Ramos (cell line): ENCODE measurements around the gene EPHA10.
"Not testable (repeated sequence)": the region's sequence is repeated elsewhere in the genome, so short reads cannot be mapped to it uniquely, and the experiment has no call there.

Experiments used
- in situ Hi-C: fragments of 300-500 bp; cut with MboI; formaldehyde crosslinking; loops from one replicate; pipeline ENCODE4 v1.14.3; 2022; ENCODE audit warnings: low sequenced_read_pairs; ENCODE audit not compliant: unreplicated experiment

EPHA10 gene

GRCh38 chr1:37738619-37739018, 26.3 kb downstream of the EPHA10 start:
- in situ Hi-C loops = not testable (repeated sequence)

GRCh38 chr1:37737975-37738374, 26.9 kb downstream of the EPHA10 start:
- in situ Hi-C loops = not testable (repeated sequence)

DNA sequence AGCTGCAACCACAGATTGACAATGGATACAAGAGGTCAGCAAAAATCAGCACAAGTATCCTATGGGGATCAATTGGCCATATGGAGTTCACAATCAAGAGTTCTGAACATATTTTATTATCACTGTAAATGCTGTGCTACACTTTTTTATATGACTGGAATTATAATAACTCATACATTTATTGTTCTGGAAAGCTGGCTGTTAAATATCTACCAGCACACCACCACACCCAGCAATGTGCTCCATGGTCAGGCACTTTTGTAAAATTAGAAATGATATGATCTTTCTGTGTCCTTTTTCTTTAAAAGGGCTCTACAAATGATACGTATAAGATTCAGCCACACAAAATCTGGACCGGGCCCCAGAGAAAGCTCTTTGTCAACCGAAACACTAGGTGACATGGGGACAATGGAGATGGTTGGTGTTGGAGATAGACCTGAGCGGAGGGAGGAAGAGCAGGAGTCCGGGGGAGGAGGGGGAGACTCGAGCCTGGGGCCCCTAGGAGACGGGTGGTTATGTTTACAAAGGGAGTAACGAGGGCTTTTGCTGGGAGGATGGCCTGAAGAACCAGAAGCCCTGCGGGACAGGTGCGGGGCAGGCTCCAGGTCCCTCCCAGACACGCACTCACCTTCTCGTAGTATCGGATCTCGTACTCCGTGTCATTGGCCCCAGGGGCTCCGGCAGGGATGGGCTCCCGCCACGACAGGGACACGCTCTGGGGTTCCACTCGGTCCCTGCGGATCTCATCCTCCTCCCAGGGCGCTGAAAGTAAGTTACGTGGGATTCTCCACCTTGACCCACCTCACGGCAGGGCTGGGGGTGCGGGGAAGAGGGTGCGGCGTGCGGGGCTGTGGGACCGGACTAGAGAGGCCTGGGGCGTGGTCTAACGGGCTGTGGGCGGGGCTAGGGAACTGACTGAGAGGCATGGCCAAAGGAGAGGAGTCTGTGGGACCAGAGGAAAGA, 30.0 kb downstream of the EPHA10 start:
- in situ Hi-C loops = no loop called here

- in situ Hi-C loops = no loop called here
These were observed 32.7 kb downstream of the EPHA10 start for GRCh38 chr1:37732111-37732780.

DNA sequence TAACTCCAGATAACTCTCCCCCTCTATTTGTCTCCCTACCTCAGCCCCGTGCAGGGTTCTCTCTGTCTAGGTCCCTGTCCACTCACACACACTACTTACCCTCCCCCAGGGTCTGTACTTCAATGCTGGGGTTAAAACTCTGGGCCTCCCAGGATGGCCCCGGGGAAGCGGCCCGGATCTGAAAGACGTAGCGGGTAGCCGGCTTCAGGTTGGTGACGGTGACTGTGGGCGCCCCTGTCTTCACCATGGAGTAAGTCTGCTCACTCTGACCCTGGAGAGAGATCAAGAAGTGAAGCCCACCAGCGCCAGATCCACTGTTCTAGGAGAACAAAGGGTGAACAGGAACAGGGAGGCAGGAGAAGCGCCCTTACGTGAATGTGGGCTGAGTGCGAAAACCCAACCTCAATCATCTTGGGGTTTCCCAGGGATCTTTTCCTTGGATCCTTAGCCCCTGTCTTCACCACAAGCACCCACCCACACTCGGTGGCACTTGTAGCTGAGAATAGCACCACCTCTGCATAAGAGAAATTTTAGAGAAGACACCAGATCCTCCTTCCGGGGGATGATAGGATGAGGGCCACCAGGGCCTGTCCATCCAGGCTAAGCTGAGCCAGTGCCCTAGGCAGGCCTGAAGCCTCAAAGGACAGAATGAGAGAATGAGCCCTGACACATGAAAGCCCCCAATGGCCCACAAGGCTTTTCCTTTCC, 33.5 kb downstream of the EPHA10 start:
- in situ Hi-C loops = no loop called here

- in situ Hi-C loops = no loop called here
These were observed 34.5 kb downstream of the EPHA10 start for GRCh38 chr1:37730376-37730775.

DNA sequence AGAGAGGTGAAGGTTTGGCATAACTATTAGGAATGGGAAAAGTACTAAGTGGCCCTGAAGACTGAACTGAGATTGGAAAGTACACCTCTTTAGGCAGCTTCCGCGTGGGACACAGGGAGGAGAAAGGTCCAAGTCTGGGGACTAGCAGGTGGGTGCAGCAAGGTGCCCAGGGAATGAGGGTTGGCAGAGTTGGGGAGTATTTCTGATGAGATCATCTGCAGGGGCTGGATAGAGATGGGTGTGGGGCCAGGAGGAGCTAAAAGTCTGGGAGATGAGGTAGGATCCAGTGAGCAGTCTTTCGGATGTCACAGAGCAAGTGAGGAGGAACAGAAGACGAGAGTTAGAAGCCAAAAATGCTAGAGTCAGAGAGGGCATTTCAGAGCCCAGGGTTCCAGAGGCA, 36.5 kb downstream of the EPHA10 start:
- in situ Hi-C loops = no loop called here

DNA sequence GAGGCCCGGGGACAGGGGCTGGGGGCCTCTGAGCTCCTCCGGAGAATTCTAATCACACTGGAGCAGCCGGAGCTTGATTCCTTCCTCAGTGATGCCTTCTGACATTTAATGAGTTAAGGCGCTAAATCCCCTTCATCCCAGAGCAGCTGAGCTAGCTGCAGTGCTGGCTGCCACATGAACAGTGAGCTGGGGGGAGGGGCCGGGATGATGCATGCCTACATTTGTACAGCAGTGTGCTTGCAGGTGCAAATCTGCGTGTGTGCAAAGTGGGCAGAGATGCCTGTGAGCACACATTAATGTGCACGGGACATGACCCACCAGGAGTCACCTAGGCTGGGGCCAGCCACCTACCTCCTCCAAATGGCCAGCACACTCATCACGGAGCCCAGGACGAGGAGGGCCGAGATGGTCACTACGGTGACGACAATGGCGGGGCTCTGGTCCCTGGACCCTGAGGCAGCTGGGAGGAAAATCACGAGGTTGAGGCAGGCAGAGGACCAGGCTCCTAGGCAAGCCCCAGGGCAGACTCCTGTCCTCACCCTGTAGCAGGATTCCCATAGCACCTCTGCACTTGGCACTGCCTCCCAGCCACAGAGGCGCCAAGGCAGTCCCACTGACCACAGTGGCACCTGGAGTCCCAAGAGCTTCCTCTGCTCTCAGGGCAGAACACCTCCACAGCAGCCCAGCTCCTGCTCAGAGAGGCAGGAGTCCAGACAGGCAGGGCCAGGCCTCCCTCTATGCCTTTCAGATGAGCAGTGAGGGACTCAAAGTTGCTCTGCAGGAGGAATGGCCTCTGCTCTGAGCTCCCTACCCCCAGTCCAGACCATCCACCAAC, 38.0 kb downstream of the EPHA10 start:
- in situ Hi-C loops = no loop called here

GRCh38 chr1:37725851-37726613, 38.9 kb downstream of the EPHA10 start:
- in situ Hi-C loops = no loop called here

DNA sequence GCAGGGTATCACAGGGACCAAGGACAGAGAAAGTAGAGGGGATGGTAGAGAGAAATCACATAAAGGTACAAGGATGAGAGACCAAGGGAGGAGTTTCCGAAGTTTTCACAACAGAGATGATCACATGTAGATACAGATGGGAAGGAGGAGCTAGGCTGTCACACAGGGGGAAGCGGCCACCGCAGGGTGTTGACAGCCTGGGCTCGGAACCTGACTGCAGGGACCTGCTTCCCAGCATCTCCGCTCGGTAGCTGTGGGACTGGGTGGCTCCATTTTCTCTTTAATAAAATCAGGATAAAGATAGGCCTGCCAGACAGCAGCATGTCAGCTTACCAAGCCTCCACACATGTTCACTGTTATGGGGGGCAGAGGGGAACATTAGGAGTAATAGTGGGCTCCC, 40.3 kb downstream of the EPHA10 start:
- in situ Hi-C loops = no loop called here

- in situ Hi-C loops = no loop called here
These were observed 41.4 kb downstream of the EPHA10 start for GRCh38 chr1:37723390-37724078.

DNA sequence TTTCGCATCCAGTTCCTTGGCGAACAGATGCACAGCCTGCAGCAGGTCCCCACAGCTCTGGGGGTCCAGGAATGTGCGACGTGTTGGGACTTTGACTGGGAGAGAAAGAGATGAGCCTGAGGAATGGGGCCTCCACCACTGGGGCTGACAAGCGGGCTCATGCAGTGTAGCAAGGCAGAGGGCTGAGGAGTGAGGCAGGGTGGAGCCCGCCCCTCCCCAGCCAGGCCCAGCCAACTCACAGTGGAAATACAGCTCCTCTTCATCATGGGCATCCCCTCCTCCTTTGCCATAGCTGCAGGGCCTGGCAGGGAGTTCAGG, 41.9 kb downstream of the EPHA10 start:
- in situ Hi-C loops = no loop called here

GRCh38 chr1:37722181-37723071, 42.5 kb downstream of the EPHA10 start:
- in situ Hi-C loops = no loop called here

GRCh38 chr1:37721565-37721964, 43.4 kb downstream of the EPHA10 start:
- in situ Hi-C loops = no loop called here

DNA sequence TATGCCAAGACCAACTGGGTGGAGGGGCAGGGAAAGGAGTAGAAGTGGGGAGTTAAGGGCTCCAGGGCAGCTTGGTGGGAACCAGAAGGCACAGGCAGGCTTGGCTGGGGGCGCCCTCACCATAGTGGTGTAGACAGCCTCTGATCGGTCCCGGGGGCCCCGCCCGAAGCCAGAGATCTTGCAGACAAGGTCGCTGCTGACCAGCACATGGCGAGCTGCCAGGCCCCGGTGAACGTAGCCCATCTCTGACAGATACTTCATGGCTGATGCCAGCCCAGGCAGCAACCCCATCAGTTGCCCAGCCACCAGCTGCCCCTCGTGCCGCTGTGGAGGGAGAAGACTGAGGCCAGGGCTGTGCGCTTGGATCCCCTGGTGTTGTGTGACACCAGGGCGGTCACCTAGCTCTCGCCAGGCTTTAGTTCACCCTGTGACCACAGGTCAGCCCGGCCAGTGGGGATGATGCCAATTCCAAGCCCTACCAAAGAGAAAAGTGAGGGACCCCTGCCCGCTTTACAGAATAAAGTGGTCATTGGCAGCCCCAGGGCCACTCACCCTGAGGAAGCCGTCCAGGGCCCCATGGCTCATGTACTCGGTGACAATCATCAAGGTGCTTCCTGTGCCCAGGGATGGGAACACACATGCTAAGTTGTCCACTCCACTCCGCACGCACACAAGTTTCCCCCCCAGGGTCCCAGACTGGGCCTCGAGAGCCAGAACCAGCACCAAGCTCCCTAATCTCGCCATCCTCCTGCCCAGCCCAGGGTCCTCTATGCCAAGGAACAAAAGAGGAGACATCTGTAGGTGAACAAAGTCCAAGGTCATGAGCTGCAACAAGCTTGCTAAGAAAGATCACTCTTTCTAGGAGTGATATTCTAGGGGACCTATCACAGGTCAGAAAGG, 44.4 kb downstream of the EPHA10 start:
- in situ Hi-C loops = no loop called here

GRCh38 chr1:37719572-37720195, 45.2 kb downstream of the EPHA10 start:
- in situ Hi-C loops = no loop called here
